HG03103 (cell line): ENCODE measurements around the gene UTP14C.
A peak's percentile ranks its signal among the peaks of the same experiment; 100 is the strongest.
"Not testable (repeated sequence)": the region's sequence is repeated elsewhere in the genome, so short reads cannot be mapped to it uniquely, and the experiment has no call there.

Experiments used
- ATAC-seq: cut with Tn5 transposase; IDR thresholded peaks from one replicate; pipeline ENCODE4 v1.9.1; 2021; ENCODE audit warnings: low read depth; ENCODE audit not compliant: unreplicated experiment

Gene UTP14C

DNA sequence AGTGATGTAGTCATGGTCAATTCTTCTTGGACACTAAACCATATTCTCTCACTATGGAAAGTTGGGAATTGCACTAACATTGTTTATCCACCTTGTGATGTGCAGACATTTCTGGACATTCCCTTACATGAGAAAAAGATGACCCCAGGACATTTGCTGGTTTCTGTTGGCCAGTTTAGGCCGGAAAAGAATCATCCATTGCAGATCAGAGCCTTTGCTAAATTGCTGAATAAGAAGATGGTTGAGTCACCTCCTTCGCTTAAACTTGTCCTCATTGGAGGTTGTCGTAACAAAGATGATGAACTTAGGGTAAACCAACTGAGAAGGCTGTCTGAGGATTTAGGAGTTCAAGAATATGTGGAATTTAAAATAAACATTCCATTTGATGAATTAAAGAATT is at the start of gene UTP14C:
Gene UTP14C, plus strand, starts transcription at position 211 of the 400 bp plus-strand sequence. CDS start 4,114 bp downstream, outside the sequence.
- ATAC-seq = no peak

GRCh38 chr13:51976423-51976822 is 48.1 kb upstream of the UTP14C start:
- no peak for ATAC-seq

GRCh38 chr13:51976890-51977289 is 47.6 kb upstream of the UTP14C start:
- ATAC-seq = no peak

DNA sequence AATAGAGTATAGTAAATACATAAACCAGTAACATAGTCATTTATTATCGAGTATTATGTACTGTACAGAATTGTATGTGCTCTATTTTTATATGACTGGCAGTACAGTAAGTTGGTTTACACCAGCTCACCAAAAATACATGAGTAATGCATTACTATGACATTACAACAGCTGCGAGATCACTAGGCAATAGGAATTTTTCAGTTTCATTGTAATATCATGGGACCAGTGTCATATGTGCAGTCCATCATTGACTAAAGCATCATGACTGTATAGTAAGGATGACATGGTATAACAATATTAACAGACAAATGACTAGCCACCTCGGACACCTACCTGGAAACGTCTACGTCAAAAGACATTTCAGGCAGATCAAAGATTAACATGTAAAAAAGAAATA is 46.9 kb upstream of the UTP14C start:
- no peak for ATAC-seq

- no peak for ATAC-seq
These were observed 45.5 kb upstream of the UTP14C start for GRCh38 chr13:51978796-51979556.

GRCh38 chr13:51980908-51981307 is 43.6 kb upstream of the UTP14C start:
- ATAC-seq = no peak

GRCh38 chr13:51981355-51981754 is 43.1 kb upstream of the UTP14C start:
- no peak for ATAC-seq

DNA sequence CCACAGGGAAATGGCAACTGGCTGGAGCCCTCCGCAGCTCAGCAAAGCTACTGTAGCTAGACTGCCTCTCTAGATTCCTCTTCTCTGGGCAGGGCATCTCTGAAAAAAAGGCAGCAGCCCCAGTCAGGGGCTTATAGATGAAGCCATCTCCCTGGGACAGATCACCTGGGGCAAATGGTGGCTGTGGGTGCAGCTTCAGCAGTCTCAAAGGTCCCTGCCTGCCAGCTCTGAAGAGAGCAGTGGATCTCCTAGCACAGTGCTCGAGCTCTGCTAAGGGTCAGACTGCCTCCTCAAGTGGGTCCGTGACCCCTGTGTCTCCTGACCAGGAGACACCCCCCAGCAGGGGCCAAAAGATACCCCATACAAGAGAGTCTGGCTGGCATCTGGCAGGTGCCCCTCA is 41.2 kb upstream of the UTP14C start:
- not testable (repeated sequence) for ATAC-seq

DNA sequence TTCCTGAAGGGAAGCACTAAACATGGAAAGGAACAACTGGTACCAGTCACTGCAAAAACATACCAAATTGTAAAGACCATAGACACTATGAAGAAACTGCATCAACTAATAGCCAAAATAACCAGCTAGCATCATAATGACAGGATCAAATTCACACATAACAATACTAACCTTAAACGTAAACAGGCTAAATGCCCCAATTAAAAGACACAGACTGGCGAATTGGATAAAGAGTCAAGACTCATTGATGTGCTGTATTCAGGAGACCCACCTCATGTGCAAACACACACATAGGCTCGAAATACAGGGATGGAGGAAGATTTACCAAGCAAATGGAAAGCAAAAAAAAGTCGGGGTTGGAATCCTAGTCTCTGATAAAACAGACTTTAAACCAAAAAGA is 39.6 kb upstream of the UTP14C start:
- not testable (repeated sequence) for ATAC-seq

GRCh38 chr13:51988988-51989618 is 35.4 kb upstream of the UTP14C start:
- ATAC-seq = no peak

- no peak for ATAC-seq
These were observed 30.8 kb upstream of the UTP14C start for GRCh38 chr13:51993713-51994112.

DNA sequence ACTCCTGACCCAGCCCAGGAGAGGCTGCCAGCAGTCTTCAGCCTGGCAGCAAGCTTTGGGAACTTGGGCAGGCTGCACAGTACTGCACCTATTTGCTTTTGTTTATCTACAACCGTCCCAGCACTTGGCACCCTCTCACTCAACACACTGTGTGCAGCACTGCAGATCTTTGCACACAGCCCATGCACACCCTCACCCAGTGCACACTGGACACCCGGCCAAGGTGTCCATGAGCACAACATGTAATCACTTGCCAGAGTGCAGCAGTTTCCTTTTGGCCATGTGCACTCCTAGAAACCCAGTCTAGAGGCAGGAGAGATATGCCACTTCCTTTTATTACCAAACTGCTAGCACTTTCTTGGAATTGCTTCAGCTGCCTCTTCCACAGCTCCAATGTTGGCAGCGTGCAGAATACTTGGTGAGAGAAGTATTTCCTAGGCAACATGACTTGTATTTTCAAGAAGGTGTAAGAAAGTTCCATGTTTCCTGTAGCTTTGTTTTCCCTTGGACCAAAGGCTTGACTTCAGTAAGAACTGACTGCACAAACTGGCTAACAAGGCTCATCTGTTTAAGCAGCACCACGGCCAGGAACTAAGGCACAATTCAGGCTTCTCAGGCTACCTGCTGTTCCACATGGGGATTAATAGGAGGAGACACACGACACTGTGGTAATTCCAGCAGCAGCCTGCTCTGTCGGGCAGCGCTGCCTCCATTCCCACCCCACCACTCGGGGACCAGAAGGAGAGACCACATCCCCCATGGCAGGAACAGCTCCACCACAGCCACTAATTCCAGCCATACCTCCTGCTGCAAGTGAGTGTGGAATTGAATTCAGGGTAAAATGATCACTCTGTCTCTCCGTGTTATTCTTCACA is 28.6 kb upstream of the UTP14C start:
- ATAC-seq = no peak

DNA sequence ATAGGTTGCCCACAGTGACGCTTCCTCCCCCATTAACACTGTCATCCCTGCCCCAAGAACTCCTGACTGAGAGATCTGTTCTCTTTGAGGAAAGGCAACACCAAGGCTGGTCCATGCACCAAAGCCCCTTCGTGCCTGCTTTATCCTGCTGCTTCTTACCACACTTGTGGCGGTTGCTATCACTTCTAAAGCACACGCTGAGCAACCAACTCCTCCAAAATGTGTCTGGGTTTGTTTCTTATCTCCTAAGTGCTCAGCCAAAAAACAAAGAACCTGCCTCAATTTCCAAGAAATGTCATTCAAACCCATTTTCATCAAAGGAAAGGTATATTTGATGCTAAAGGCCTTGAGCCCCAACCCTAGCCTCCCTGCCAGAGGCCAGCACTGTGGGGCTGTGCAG is 27.9 kb upstream of the UTP14C start:
- no peak for ATAC-seq

DNA sequence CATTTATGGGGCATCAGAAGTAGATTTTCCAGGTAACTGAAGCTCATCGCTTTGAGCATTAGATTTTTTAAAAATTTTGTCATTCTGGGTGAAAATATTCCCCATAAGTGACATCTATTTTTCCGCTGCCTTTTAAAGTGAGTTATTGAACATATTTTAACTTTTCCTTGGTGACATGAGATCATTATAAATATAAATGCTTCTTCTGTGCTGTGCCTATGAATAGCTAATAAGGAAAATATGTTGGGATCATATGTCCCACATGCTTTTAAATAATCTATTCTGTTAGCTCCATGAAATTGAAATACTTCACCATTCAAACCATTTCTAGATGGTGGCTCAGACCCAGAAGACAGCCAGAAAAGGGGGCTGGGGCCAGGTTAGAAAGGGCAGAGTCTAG is 27.3 kb upstream of the UTP14C start:
- no peak for ATAC-seq

DNA sequence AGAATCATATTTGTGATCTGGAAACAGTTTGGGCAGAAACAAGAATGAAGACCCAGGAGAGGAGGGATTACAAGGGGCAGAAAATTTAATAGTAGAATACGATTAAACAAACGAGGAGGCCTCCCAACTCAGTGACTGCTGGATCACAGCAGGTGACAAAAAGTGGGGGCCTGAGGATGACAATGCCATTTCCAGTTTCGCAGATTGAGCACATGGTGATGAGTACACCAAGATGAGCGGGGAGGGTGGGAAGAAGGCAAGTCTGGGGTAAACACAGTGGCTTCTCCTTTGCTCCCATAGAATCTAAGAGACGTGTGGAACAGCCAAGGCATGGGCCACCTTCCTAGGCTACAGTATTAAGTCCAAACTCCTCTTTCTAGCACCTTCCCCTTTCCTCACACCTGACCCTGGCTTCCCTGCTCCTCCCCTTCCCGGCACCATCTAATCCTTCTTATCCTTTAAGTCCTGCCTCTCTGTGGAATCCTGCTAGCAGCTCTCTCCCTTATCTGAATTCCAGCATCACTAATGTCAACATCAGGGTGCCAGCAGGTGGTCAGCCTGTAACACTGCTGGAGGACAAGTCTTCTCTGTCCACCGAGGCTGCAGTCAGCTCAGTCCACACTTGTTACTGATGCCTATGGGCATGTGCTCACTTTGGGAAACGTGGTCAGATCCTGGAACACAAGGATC is 26.7 kb upstream of the UTP14C start:
- no peak for ATAC-seq

DNA sequence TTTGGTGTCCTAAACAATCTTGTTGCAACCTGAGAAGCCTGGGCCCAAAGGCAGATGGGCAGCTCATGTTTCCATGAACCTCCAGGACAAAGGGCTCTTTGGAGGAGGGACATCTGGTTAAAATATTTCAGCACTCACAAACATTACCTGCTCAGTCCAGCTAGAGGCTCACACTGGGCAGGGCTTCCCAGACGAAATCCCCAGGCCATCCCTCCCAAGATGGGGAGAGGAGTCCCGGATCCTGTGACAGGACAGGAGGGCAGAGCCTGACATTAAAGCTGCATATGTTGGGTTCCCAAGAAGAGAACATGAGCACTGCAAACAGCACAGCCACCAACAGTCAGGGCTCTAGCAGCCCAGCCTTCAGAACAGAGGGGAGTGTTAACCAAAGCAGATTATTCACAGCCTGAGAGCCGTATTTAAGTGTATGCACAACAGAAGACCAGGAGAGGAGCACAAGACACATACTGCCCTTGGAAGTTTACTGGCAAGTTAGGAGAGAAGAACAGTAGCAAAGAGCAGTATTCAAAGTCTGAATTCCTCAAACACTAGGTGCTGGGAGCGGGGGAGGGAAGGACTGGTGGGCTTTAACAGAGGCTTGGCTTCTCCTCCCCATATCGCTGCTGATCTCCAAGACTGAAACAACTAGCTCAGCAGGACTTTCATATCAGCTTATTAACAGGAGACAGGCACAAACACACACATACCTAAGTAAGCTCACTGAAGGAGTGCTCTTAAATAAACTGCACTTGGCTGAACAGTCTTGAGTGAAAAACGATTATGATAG is 25.6 kb upstream of the UTP14C start:
- ATAC-seq = no peak

DNA sequence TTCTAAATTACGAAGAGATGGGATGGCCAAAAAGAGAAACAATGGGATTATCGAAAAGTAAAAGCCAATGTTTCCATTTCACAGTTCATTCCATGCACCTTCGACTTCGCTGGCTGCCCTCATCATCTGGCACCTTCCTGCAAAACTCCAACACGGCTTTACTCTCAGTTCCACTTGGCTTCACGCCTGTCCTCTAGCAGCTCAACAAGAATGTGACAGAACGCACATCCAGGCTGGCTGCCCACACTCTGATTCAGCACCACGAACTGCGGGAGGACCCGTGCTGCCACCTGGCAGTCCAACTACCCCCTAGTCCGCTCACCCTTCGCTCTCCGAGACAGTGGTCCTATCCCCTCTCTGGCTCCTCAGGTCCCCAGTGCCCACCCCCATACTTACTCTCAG is 25.0 kb upstream of the UTP14C start:
- ATAC-seq = no peak

GRCh38 chr13:51999921-52000320 is 24.6 kb upstream of the UTP14C start:
- no peak for ATAC-seq

DNA sequence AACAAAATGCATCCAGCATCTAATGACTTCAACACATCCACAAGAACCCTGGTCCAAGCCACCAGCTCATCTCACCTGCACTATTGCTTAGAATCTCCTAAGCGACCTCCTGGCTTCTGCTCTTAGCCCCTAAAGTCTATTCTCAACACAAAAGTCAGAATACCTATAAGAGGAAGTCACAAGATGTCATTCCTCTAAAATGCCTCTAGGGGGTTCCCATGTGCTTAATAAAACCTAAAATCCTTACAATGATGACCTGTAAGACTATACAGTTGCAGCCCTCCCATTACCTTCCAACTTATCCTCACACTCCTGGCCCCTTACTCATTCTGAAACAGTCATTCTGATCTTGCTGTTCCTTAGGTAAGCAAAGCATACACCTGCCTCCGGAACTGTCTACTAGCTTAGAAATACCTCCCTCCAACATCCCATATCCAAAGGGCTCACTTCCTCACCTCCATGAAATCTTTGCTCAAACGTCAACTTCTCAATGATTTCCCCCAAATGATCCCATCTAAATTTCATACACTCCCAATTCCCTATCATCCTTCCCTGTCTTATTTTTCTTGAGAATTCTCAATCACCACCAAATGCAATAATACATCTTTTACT is 23.3 kb upstream of the UTP14C start:
- ATAC-seq = peak; percentile 83

DNA sequence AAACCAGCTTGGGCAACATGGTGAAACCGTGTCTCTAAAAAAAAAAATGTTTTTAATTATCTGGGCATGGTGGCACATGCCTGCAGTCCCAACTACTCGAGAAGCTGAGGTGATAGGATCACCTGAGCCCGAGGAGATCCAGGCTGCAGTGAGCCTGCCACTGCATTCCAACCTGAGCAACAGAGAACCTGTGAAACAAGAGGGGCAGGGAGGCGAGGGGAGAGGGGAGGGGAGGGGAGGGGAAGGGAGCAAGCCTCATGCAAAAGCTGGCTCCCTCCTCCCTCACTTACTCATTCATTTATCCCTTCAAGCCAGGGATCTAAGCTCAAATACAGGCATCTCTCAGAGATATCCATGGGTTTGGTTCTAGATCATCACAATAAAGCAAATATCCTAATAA is 22.1 kb upstream of the UTP14C start:
- ATAC-seq = no peak
